Right atrium auricular region (tissue), 2 donors: ENCODE results near the gene INPP5F. TPM values are rescaled to one million over a fixed set of nuclear protein-coding genes. Genes with fewer than 3 reads are reported as not detected.
"Not testable (repeated sequence)": the region's sequence is repeated elsewhere in the genome, so short reads cannot be mapped to it uniquely, and the experiment has no call there.

Experiments
- DNase-seq: peaks from one replicate; pipeline ENCODE4 v3.0.0-alpha.2; 2019; ENCODE audit warnings: low spot score
- H3K27ac ChIP-seq, 2 donors: fragments of 200-600 bp; sonication (generic); 1 replicate in 1 of 2; 2 replicates in 1 of 2; pipeline ENCODE4 v1.5.1; 2016 to 2019
- H3K27me3 ChIP-seq, 2 donors: fragments of 200-600 bp; sonication (generic); one replicate each; pipeline versions ENCODE4 v1.5.1 to v1.6.0; 2017 to 2019
- H3K36me3 ChIP-seq: fragments of 200-600 bp; sonication (generic); one replicate; pipeline ENCODE4 v1.5.1; 2016
- H3K4me1 ChIP-seq, 2 donors: fragments of 200-600 bp; sonication (generic); one replicate each; pipeline versions ENCODE4 v1.5.1 to v1.6.0; 2017 to 2019
- H3K4me3 ChIP-seq, 2 donors: fragments of 200-600 bp; sonication (generic); 1 replicate in 1 of 2; 2 replicates in 1 of 2; pipeline ENCODE4 v1.5.1; 2017 to 2019; ENCODE audit warnings: mild to moderate bottlenecking in 1 of 2, moderate library complexity in 1 of 2
- H3K9me3 ChIP-seq, 2 donors: fragments of 200-600 bp; sonication (generic); one replicate each; pipeline ENCODE4 v1.5.1; 2019
- total RNA-seq, 2 donors: library from RNA; depleted of rRNA; stranded (reverse); fragments of >200 nt; gene quantifications; one replicate each; pipeline ENCODE4 v1.1.0, GENCODE V29; 2016
- TF ChIP-seq, protein P1 (sequence below), 2 donors: fragments of 200-600 bp; sonication (generic); IDR thresholded peaks; one replicate each; pipeline ENCODE4 v1.5.1; 2019; ENCODE audit warnings: antibody characterized with exemption in 2 of 2

INPP5F gene
- total RNA-seq, 2 donors from 2014 or later = 3.9 to 6.2 TPM

DNA sequence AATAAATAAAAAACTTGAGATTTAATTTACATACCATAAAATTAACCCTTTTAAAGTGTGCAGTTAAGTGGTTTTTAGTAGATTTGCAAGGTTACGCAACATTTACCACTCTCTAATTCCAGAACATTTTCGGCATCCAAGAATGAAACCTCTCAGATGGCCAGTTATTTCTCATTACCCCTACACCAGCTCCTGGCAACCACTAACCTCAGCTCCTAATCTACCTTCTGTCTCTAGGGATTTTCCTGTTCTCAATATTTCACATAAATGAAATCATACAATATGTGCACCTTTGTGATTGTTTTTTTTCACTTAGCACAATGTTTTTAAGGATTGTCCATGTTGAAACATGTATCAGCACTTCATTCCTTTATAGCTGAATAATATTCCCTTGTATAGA lies 45.1 kb downstream of the INPP5F start:
- no peaks in the 10 kb centered on the region for H3K27me3 ChIP-seq
- no peak overlapping the region for H3K4me3 ChIP-seq
- H3K36me3 ChIP-seq = no peaks in the 10 kb centered on the region
- H3K27ac ChIP-seq = no peak overlapping the region
- H3K4me1 ChIP-seq = peaks cover 0 to 7% of the 10 kb centered on the region in 2 donors
- H3K9me3 ChIP-seq = no peaks in the 10 kb centered on the region
- no peak for DNase-seq
- TF ChIP-seq, protein P1, sequence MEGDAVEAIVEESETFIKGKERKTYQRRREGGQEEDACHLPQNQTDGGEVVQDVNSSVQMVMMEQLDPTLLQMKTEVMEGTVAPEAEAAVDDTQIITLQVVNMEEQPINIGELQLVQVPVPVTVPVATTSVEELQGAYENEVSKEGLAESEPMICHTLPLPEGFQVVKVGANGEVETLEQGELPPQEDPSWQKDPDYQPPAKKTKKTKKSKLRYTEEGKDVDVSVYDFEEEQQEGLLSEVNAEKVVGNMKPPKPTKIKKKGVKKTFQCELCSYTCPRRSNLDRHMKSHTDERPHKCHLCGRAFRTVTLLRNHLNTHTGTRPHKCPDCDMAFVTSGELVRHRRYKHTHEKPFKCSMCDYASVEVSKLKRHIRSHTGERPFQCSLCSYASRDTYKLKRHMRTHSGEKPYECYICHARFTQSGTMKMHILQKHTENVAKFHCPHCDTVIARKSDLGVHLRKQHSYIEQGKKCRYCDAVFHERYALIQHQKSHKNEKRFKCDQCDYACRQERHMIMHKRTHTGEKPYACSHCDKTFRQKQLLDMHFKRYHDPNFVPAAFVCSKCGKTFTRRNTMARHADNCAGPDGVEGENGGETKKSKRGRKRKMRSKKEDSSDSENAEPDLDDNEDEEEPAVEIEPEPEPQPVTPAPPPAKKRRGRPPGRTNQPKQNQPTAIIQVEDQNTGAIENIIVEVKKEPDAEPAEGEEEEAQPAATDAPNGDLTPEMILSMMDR (IDR thresholded peaks at IDR 0.05) = no peak

DNA sequence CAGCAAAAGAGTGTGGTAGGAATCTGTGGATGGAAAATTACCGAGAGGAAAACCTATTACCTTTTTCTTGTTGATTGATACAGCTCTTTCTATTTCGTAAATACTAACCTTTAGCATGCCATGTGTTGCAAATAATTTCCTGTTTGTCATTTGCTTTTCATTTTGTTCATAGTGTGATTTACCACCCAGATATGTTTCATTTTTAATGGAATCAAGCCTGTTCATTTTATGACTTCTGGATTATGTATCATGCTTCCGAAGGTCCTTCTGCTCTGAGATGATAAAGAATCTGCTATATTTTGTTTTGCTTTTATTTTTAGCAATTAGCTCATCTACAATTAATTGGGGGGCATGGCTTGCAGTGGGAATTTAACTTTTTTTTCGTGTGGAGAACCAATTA lies 46.5 kb downstream of the INPP5F start:
- H3K36me3 ChIP-seq = no peaks in the 10 kb centered on the region
- DNase-seq = no peak
- H3K4me1 ChIP-seq = peaks cover 0 to 7% of the 10 kb centered on the region in 2 donors
- TF ChIP-seq, protein P1 (IDR thresholded peaks at IDR 0.05) = no peak
- no peak overlapping the region for H3K27ac ChIP-seq
- no peak overlapping the region for H3K4me3 ChIP-seq
- no peaks in the 10 kb centered on the region for H3K27me3 ChIP-seq
- no peaks in the 10 kb centered on the region for H3K9me3 ChIP-seq

DNA sequence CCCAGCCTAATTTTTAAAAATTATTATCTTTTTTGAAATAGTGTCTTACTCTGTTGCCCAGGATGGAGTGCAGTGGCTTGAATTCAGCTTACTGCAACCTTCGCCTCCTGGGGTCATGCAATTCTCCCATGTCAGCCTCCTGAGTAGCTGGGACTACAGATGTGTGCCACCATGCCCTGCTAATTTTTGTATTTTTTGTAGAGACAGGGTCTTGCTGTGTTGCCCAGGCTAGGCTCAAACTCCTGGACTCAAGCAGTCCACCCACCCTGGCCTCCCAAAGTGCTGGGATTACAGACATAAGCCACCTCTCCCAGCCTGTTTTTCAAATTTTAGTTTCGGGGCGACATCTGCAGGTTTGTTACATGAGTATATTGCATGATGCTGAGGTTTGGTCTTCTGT lies 47.2 kb downstream of the INPP5F start:
- not testable (repeated sequence) for H3K4me3 ChIP-seq, H3K9me3 ChIP-seq, DNase-seq

DNA sequence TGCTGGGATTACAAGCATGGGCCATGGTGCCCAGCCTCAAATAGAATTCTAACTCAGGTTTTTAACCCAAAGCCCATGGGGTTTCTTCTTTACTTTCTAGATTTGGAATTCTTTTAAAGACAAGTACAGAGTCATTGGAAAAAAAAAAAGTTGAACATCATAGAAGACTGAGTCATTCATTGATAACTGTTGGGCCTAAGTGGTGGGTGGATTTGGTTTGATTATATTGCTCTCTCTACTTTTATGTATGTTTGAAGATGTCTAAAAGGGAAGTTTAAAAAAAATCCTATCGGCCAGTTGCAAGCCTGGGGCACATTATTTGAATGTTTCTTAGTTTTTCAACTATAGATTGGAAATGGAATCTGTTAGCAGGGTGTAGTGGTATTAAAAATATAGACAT lies 49.7 kb downstream of the INPP5F start:
- H3K36me3 ChIP-seq = no peaks in the 10 kb centered on the region
- no peak overlapping the region for H3K27ac ChIP-seq
- no peaks in the 10 kb centered on the region for H3K4me1 ChIP-seq
- TF ChIP-seq, protein P1 (IDR thresholded peaks at IDR 0.05) = no peak
- no peaks in the 10 kb centered on the region for H3K9me3 ChIP-seq
- DNase-seq = no peak
- no peaks in the 10 kb centered on the region for H3K27me3 ChIP-seq
- H3K4me3 ChIP-seq = no peak overlapping the region

More for the DNA sequence above, 47.2 kb downstream of the INPP5F start:
- not testable (repeated sequence) for H3K27ac ChIP-seq, H3K27me3 ChIP-seq, H3K4me1 ChIP-seq, H3K36me3 ChIP-seq

DNA sequence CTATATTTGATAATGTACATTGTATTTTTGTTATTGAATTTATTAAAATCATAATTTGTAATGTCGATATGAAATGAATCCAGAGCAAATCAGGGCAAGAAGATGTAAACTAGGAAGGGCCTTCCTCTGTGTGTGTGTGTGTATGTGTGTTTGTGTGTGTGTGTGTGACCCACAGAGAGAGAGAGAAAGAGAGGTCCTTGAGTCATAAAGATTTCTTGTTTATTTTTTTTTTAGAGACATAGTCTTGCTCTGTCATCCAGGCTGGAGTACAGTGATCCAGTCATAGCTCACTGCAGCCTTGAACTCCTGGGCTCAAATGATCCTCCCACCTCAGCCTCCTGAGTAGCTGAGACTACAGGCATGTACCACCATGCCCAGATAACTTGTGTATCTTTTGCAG lies 50.7 kb downstream of the INPP5F start:
- Histone ChIP-seq H3K4me1 (no peaks in the 10 kb centered on the region), H3K27ac (no peak overlapping the region), H3K9me3 (no peaks in the 10 kb centered on the region), H3K36me3 (no peaks in the 10 kb centered on the region), H3K27me3 (no peaks in the 10 kb centered on the region), H3K4me3 (no peak overlapping the region)
- DNase-seq = no peak
- TF ChIP-seq, protein P1 (IDR thresholded peaks at IDR 0.05) = no peak

DNA sequence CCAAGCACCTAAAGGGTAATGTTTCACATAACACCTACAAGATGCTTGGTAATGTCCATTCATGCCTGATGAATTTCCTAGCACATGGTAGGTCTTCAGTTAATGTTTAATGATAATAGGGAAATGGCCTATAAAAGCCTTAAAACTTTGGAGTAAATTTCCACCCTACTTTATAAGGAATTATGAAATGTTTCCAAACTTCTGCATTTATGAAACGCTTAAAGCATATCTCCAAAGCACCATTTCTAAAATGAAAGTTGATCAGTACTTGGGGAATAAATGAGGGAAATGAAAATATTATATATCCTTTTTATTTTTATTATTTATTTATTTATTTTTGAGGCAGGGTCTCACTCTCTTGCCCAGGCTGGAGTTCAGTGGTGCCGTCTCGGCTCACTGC lies 51.8 kb downstream of the INPP5F start:
- DNase-seq = no peak
- Histone ChIP-seq H3K36me3 (no peaks in the 10 kb centered on the region), H3K4me1 (no peaks in the 10 kb centered on the region), H3K27ac (no peak overlapping the region), H3K9me3 (no peaks in the 10 kb centered on the region), H3K27me3 (no peaks in the 10 kb centered on the region), H3K4me3 (no peak overlapping the region)
- TF ChIP-seq, protein P1 (IDR thresholded peaks at IDR 0.05) = no peak
